WERI-Rb-1 (cell line): ENCODE measurements around the gene NRAP.

Source experiments
- DNase-seq: peaks from one replicate; pipeline ENCODE4 v3.0.0-alpha.2; 2020
- H3K27ac ChIP-seq: fragments of 250-450 bp; sonication (Bioruptor Pico); 2 replicates; pipeline ENCODE4 v1.5.1; 2020; ENCODE audit warnings: mild to moderate bottlenecking, moderate library complexity
- H3K27me3 ChIP-seq: fragments of 250-450 bp; sonication (Bioruptor Pico); 2 replicates; pipeline ENCODE4 v1.5.1; 2021; ENCODE audit warnings: mild to moderate bottlenecking, low read depth, moderate library complexity; ENCODE audit not compliant: insufficient read depth, severe bottlenecking
- H3K36me3 ChIP-seq: fragments of 250-450 bp; sonication (Bioruptor Pico); 2 replicates; pipeline ENCODE4 v1.5.1; 2020; ENCODE audit warnings: mild to moderate bottlenecking, moderate library complexity
- H3K4me3 ChIP-seq: 2 replicates; pipeline ENCODE4 v1.5.1; 2011; ENCODE audit warnings: low read depth, mild to moderate bottlenecking, control low read depth, low read length
- H3K9me3 ChIP-seq: fragments of 250-450 bp; sonication (Bioruptor Pico); 2 replicates; pipeline ENCODE4 v1.5.1; 2021; ENCODE audit warnings: mild to moderate bottlenecking, moderate library complexity; ENCODE audit not compliant: severe bottlenecking
- TF ChIP-seq, protein P1 (sequence below): IDR thresholded peaks from 2 replicates; pipeline ENCODE4 v1.5.1; 2011; ENCODE audit warnings: low read depth, mild to moderate bottlenecking, control low read depth, inconsistent platforms, low read length

Gene NRAP

DNA sequence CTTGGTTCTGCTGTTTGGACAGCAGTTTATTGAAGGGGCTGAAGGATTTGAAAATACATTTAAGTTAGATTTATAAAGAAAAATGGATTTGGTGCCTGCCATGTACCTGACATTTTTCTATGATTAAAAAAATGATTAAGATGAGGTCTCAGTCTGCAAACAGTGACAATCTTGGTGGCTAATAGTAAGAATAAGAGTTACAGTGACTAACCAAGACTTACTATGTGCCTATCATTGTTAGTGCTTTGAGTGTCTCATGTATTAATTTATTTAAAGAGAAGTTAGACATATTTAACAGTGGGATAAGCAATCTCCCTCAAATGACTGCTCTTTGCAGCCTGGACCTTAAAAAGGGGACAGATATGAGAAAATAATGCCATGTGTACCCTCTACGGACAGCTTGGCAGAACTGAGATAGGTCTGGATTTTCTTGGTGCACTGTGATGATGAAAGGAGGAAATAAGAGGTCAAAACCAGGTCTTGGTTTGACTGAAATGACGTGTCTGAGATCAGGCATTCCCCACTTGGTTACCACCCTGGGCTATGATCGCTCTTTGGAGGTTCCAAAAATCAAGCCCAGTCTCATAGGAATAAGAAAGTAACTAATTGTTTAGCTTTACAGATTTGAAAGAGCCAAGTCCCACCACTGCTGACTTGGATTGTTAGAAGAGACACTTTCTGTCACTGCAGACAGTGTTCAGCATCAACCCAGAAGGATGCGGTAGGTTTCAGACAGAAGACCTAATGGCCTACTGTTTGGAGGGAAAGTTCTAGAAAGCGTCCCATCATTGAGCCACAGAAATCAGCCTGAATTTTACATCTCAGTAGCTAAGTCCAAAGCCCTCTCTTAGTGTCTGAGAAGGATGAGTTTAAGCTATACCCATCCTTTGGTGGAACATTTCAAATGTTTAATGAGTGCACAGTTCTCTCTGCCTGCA lies 18.0 kb upstream of the NRAP start:
- H3K36me3 ChIP-seq = no peaks in the 10 kb centered on the region
- H3K27me3 ChIP-seq = no peaks in the 10 kb centered on the region
- H3K4me3 ChIP-seq = no peak overlapping the region
- TF ChIP-seq, protein P1, sequence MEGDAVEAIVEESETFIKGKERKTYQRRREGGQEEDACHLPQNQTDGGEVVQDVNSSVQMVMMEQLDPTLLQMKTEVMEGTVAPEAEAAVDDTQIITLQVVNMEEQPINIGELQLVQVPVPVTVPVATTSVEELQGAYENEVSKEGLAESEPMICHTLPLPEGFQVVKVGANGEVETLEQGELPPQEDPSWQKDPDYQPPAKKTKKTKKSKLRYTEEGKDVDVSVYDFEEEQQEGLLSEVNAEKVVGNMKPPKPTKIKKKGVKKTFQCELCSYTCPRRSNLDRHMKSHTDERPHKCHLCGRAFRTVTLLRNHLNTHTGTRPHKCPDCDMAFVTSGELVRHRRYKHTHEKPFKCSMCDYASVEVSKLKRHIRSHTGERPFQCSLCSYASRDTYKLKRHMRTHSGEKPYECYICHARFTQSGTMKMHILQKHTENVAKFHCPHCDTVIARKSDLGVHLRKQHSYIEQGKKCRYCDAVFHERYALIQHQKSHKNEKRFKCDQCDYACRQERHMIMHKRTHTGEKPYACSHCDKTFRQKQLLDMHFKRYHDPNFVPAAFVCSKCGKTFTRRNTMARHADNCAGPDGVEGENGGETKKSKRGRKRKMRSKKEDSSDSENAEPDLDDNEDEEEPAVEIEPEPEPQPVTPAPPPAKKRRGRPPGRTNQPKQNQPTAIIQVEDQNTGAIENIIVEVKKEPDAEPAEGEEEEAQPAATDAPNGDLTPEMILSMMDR = no peak
- no peak overlapping the region for H3K27ac ChIP-seq
- H3K9me3 ChIP-seq = peaks cover under 1% of the 10 kb centered on the region
- no peak for DNase-seq

DNA sequence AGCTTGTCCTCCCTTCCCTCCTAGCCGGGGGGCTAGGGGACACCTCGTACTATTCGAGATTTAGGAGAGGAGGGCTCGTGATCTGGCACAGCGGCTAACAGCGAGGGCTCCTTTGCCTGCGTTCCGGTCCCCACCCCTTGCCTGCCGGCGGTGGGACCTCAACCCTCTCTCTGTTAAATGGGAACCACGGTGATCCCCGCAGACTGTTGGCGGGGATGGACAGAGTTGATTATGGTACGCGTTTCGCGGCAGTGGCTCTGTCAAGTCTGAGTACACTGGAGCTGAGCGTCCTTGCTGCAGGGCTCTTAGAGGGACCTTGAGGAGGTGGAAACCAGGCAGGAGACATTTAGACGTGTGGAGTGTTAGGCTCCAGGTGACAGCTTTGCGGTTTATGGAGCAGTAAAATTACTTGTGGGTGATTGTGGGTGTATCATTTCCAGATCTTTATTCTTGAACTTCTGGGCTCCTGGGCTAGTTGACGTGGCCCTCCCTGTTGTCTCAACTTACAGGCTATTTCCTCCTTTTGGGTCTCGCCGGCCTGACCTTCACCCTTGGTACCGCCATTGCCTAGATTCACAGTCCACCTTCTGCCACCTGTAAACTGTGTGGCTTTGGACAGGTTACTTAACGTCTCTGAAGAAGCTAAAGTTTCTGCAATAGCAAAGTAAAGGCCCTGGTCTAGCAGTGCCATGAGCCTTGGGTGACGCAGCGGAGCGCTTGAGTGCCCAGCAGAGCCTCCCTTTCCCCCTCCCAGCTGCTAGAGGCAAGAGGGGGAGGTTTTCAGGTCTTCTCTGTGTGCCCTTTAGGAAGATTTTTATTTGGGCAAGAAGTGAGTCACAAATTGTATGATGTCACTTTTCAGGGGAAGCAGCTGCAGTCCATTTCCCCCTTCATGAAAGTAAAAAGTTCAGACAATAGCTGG lies 16.6 kb upstream of the NRAP start:
- Histone ChIP-seq H3K36me3 (no peaks in the 10 kb centered on the region), H3K27ac (peak overlapping the region; percentile 74), H3K27me3 (no peaks in the 10 kb centered on the region), H3K9me3 (no peaks in the 10 kb centered on the region), H3K4me3 (peak overlapping the region; percentile 72)
- TF ChIP-seq, protein P1 = no peak
- DNase-seq = peak; percentile 33

GRCh38 chr10:113679463-113680189 lies 15.8 kb upstream of the NRAP start, which contains the start of gene CASP7:
Gene CASP7 (plus strand): TSS chr10:113679912. CDS start chr10:113697494, 17,582 bp downstream.
- TF ChIP-seq, protein P1 = peak; percentile 66
- Histone ChIP-seq H3K9me3 (no peaks in the 10 kb centered on the region), H3K4me3 (peak within 1 kb of the TSS; percentile 72), H3K27me3 (no peaks in the 10 kb centered on the region), H3K27ac (peak within 1 kb of the TSS; percentile 74), H3K36me3 (no peaks in the 10 kb centered on the region)
- DNase-seq = peak; percentile 87

DNA sequence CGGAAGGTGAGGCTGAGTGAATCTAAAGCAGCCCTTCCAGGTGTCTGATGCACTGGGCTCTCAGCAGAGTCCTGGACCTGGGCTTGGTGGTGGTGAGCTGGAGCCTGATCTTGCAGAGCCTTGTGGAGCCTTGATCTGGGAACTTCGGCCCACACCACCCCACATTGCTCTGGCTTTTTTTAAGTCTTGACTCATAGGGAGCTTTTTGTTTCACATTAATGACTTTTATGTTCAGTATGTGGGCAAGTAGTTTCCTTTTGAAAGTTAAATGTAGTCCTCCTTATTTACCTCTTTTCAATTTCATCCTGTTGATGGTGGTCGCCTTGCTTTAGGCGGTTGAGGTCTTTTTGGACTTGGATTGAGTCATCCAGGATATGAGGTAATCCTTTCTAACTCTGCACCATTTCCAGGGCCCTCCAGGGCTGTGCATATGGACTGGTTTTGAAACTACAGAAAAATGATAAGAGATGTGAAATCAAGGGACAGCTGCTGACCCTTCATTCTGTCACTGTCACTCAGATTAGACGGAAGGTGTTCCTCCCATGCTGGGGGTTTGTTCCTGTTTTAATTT lies 2.9 kb upstream of the NRAP start:
- Histone ChIP-seq H3K27ac (no peak overlapping the region), H3K36me3 (no peaks in the 10 kb centered on the region), H3K27me3 (no peaks in the 10 kb centered on the region), H3K9me3 (no peaks in the 10 kb centered on the region), H3K4me3 (no peak overlapping the region)
- TF ChIP-seq, protein P1 = no peak
- no peak for DNase-seq

GRCh38 chr10:113665806-113666354 lies 2.0 kb upstream of the NRAP start:
- Histone ChIP-seq H3K9me3 (no peaks in the 10 kb centered on the region), H3K36me3 (no peaks in the 10 kb centered on the region), H3K4me3 (no peak overlapping the region), H3K27ac (no peak overlapping the region), H3K27me3 (no peaks in the 10 kb centered on the region)
- TF ChIP-seq, protein P1 = no peak
- no peak for DNase-seq
